Measurements from ENCODE around the gene PLP1. TPM values are rescaled to one million over a fixed set of nuclear protein-coding genes. Genes with fewer than 3 reads are reported as not detected.
"Not testable (repeated sequence)": the region's sequence is repeated elsewhere in the genome, so short reads cannot be mapped to it uniquely, and the experiment has no call there.

PLP1 gene
- total RNA-seq, 1 donor from 2014 or later, result 11.8 TPM

DNA sequence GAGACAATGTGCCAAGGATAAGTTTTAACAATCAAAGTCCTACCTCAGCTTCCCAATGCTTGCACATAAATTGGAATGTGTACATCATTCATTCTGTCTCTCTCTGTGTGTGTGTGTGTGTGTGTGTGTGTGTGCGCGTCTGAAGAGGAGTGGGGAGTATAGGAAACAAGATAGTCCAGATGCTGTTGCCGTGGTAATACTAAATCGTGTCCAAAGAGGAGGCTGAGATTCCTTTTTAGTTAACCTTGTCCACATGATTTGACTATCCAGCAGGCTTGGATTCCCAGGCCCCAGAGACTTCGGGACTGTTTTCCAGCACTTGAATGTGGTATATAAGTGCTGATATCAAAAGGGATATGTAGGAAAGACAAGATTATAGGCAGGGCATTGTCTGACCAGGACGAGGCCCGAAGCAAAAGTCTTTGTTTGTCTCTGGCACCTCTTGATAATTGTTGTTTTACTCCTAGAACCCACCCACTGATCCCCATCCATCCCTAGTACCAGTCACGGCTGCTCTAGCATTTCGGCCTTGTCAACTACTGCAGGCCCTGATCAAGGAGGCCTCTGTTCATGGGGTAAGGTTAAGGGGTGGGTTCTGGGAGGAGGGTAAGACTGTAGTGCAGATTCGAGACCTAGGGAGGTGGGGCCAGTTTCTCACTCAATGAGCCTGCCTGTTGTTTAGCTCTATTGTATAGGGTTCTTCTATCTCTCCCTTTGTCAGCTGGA is 3.9 kb downstream of the PLP1 start:
- no peak for DNase-seq (ENCODE audit: low spot score in 2 of 2)
- FAIRE-seq, result no peak

DNA sequence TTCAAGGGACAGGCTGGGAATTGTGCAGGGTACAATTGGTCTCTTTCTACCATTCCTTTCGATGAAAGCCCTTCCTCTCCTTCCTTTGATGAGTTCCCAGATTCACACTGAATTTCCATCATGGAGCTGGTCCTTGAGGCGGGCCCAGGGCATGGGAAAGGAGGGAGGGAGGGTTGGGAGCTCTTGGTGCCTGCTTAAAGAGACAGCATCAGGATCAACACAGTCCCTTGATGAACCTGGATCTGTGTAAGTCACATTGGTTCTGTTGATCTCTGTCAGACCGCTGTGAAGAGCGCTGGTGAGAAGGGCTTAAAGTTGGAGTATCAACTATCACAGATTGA is 4.4 kb downstream of the PLP1 start:
- FAIRE-seq, result no peak
- DNase-seq (ENCODE audit: low spot score in 2 of 2), result no peak

DNA sequence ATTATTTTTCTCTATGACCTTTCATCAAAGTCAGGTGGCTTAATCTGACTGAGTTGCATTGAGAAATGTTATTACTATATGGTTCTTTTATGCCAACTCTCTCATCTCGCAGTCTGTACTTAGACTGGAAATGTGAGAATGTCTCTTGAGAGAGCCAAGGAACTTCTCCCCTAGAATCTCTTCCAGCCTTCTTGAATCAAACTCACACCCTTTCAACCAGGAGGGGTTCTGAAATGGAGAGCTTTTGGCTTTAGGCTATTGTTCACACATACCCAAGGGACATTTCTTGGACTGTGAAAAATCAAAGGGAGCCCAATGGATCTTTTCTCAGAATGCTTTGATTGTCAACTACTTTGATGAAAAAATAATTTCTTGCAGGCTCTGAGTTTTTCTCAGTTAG is 5.1 kb downstream of the PLP1 start:
- DNase-seq (ENCODE audit: low spot score in 2 of 2), result no peak
- no peak for FAIRE-seq

DNA sequence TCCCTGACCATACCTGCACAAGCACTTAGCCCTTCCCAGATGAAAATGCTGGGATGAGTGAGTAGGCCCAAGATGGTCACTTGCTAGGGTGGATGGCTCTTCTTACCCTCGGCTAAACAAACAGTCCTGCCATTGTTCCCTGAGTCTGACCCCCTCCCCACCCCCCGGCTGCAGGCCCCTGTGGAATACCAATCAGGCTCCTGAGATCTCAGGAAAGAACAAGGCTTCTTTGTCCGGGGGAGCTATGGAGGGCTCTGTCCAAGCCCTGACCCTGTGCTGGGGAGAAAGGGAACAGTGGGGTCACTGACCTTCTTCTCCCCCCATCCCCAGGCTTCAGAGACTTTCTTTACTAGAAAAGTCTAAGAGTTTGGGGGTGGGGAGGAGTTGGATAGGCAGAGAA is 6.0 kb downstream of the PLP1 start:
- FAIRE-seq (no peak), DNase-seq (ENCODE audit: low spot score in 2 of 2) (no peak)

DNA sequence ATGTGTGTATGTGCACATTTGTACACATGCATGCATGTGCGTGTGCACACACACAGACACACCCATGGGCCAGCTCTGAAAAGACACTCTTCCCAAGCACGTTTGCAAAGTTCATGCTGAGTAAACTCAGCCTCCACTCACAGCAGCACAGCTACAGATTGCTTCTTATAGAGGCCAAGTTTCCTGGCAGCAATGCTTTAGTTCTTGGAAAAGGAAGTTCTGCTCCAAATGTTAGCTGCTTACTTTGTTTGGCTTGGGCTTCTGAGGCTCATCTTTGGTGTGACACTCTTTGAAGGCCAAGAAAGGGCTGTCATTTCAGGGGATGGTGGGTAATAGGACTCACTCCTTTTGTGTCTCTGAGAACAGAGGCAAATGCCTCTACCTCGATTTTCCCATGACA is 6.6 kb downstream of the PLP1 start:
- FAIRE-seq (no peak), DNase-seq (ENCODE audit: low spot score in 2 of 2) (no peak)

GRCh38 chrX:103783971-103784370 is 7.3 kb downstream of the PLP1 start:
- DNase-seq (ENCODE audit: low spot score in 2 of 2), result no peak
- FAIRE-seq, result no peak

- FAIRE-seq, result no peak
These were observed 12.4 kb downstream of the PLP1 start for GRCh38 chrX:103789004-103789403.

DNA sequence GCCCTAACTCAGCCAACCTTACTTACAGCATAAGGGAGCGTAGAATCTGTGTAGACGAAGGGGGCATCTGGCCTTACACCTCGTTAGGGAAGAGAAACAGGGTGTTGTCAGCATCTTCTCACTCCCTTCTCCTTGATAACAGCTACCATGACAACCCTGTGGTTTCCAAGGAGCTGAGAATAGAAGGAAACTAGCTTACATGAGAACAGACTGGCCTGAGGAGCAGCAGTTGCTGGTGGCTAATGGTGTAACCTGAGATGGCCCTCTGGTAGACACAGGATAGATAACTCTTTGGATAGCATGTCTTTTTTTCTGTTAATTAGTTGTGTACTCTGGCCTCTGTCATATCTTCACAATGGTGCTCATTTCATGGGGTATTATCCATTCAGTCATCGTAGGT is 14.6 kb downstream of the PLP1 start:
- FAIRE-seq (no peak), DNase-seq (ENCODE audit: low spot score in 2 of 2) (no peak)

More at GRCh38 chrX:103789004-103789403, 12.4 kb downstream of the PLP1 start:
- DNase-seq (ENCODE audit: low spot score in 2 of 2), result no peak

DNA sequence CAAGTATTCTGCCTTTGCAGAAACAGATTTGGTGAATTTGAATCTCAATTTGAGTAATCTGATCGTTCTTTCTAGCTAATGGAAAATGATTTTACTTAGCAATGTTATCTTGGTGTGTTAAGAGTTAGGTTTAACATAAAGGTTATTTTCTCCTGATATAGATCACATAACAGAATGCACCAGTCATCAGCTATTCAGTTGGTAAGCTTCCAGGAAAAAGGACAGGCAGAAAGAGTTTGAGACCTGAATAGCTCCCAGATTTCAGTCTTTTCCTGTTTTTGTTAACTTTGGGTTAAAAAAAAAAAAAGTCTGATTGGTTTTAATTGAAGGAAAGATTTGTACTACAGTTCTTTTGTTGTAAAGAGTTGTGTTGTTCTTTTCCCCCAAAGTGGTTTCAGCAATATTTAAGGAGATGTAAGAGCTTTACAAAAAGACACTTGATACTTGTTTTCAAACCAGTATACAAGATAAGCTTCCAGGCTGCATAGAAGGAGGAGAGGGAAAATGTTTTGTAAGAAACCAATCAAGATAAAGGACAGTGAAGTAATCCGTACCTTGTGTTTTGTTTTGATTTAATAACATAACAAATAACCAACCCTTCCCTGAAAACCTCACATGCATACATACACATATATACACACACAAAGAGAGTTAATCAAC is 15.3 kb downstream of the PLP1 start:
- FAIRE-seq (no peak), DNase-seq (ENCODE audit: low spot score in 2 of 2) (no peak)

- DNase-seq (ENCODE audit: low spot score in 2 of 2), result no peak
- no peak for FAIRE-seq
These were observed 16.4 kb downstream of the PLP1 start for GRCh38 chrX:103792916-103793544.

DNA sequence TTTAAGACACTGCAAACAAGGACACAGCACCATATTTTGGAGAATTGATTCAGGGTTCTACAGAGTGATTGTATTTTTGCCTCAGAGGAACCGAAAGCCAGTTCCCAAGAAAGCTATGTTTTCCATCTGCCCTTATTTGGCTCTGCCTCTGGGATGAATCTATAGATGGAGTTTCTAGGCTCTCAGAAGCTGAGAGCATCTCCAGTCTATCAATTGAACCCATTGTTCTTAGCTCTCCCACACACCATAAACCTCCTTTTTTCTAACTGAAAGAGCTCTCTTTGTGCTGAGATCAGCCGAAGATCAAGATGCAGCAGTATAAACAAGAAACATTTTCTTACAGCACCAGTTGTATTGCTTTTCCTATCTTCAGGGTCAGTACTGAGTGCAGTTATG is 16.9 kb downstream of the PLP1 start:
- DNase-seq (ENCODE audit: low spot score in 2 of 2) (no peak), FAIRE-seq (no peak)

GRCh38 chrX:103794119-103794518 is 17.5 kb downstream of the PLP1 start:
- FAIRE-seq (no peak), DNase-seq (ENCODE audit: low spot score in 2 of 2) (no peak)

- FAIRE-seq, result no peak
- no peak for DNase-seq (ENCODE audit: low spot score in 2 of 2)
These were observed 21.1 kb downstream of the PLP1 start for GRCh38 chrX:103797691-103798090.

DNA sequence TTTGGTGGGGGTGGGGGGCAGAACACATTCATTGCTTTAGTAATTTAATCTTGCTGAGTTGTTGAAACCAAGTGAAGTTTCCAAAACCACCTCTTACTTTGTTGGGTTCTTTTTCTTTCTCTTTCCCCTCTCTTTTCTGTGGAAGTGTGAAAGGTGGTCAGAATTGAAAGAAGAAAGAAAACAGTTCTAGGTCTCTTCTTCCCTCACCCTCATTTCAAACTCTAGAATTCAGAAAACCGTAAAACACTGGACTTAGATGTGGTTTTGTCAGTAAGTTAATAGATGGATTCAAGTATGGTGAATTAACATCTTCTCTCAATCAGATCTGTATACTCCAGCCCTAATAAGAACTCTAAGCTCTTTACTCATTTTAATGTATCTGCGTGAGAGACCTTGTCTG is 23.7 kb downstream of the PLP1 start:
- FAIRE-seq, result no peak
- DNase-seq (ENCODE audit: low spot score in 2 of 2), result no peak

DNA sequence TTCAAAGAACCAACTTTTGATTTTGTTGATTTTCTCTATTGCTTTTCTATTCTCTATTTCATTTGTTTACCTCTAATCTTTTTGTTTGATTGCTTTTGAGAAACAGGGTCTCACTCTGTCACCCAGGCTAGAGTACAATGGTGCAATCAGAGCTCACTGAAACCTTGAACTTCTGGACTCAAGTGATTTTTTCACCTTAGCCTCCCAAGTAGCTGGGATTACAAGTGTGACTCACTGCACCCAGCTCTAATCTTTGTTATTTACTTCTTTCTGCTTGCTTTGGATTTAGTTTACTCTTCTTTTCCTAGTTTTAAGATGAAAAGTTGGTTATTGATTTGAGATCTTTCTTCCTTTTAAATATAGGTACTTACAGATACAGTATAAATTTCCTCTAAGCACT is 29.2 kb downstream of the PLP1 start:
- DNase-seq (ENCODE audit: low spot score in 2 of 2), result no peak
- FAIRE-seq, result no peak

- no peak for FAIRE-seq
These were observed 30.3 kb downstream of the PLP1 start for GRCh38 chrX:103806862-103807474.

DNA sequence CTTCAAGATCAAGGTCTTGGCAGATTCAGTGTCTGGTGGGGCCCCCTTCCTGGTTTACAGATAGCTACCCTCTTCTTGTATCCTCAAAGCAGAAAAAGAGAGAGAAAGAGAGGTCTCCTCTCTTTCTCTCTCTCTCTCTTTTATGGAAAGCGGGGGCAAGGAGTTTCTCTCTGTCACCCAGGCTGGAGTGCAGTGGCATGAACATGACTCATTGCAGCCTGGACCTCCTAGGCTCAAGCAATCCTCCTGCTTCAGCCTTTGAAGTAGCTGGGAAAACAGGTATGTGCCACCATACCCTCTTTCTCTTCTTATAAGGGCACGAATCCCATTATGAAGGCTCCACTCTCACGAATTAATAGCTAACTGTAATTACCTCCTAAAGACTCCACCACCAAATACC is 35.2 kb downstream of the PLP1 start:
- DNase-seq (ENCODE audit: low spot score in 2 of 2) (no peak), FAIRE-seq (no peak)

More at GRCh38 chrX:103806862-103807474, 30.3 kb downstream of the PLP1 start:
- no peak for DNase-seq (ENCODE audit: low spot score in 2 of 2)

- not testable (repeated sequence) for FAIRE-seq
These were observed 40.5 kb downstream of the PLP1 start for GRCh38 chrX:103817101-103817500.

DNA sequence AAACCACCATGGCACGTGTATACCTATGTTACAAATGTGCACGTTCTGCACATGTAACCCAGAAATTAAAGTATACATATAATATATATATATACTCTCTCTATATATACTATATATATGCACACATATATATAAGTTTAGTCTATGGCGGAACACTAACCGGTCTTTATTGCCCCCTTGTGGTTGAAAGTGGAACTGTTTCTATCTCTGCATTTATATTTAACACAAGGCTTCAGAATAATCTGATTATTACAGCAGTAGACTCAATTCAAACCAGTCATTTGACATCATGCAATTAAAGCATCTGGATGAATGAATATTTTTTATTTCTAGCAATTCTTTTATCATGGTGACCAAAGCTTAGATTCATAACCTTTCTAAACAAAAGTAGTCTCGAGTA is 40.9 kb downstream of the PLP1 start:
- FAIRE-seq (peak; percentile 89), DNase-seq (ENCODE audit: low spot score in 2 of 2) (no peak)

More at GRCh38 chrX:103817101-103817500, 40.5 kb downstream of the PLP1 start:
- DNase-seq (ENCODE audit: low spot score in 2 of 2), result not testable (repeated sequence)

DNA sequence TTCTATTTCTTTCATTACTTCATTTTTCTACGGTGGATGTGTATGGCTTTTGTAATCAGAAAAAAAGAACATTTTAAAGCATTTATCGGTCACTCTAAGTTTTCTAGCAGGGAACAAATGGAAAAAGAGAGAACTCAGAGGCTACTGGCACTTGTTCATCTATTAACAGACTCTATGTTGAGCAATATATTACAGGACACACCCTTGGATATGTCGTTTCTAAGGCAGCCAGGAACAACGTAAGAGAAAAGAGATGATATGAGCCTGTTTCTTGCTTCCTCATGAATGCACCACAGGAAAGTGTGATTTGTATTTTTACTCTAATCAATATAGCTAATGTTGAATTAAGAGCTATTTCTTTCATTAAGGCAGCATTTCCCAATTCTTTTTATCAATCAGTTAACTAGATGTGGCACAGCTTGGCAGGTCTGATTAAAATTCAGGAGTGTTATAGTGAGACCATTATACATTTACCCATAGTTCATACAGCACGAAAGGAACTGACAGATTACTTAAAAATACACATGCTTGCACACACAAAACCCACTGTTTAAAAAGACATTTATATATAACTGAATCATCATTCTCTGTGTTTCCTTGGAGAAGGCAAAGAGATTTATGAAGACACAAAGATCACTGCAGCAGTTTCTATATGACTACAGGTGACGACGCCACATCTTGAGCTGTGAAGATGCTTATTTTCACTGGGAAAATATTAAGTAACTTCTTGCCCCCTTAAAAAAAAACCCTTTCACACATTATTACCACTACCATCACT is 42.4 kb downstream of the PLP1 start:
- no peak for DNase-seq (ENCODE audit: low spot score in 2 of 2)
- no peak for FAIRE-seq

GRCh38 chrX:103820802-103821201 is 44.2 kb downstream of the PLP1 start:
- not testable (repeated sequence) for FAIRE-seq

More at GRCh38 chrX:103820802-103821201, 44.2 kb downstream of the PLP1 start:
- not testable (repeated sequence) for DNase-seq (ENCODE audit: low spot score in 2 of 2)
